Measurements from ENCODE around the gene PGAM2. TPM values are rescaled to one million over a fixed set of nuclear protein-coding genes. Genes with fewer than 3 reads are reported as not detected.

PGAM2 gene
- total RNA-seq, 1 donor from 2014 or later, result not detected

GRCh38 chr7:44076101-44076895 lies 10.9 kb upstream of the PGAM2 start:
- Histone ChIP-seq H3K4me1 (peaks cover 52% of the 10 kb centered on the region), H3K27ac (no peak overlapping the region), H3K27me3 (no peaks in the 10 kb centered on the region), H3K9me3 (no peaks in the 10 kb centered on the region), H3K4me3 (no peak overlapping the region), H3K36me3 (peaks cover 0 to 57% of the 10 kb centered on the region in 2 donors)
- TF ChIP-seq POLR2AphosphoS5 (IDR thresholded peaks at IDR 0.05; ENCODE audit: insufficient read depth in 1 of 2, low read depth in 1 of 2) (no peak), CTCF (IDR thresholded peaks at IDR 0.05) (no peak), POLR2A (IDR thresholded peaks at IDR 0.05) (no peak)
- no peak for DNase-seq (ENCODE audit: extremely low spot score in 2 of 2)
- intact Hi-C loops (cut with DNase I), result loop anchor here (5.0 to 10.0 kb wide), 2 partner anchors 41 to 119 kb away; no protein-coding TSS in a partner anchor

- Histone ChIP-seq H3K27me3 (no peaks in the 10 kb centered on the region), H3K9me3 (no peaks in the 10 kb centered on the region), H3K4me1 (peaks cover 46% of the 10 kb centered on the region), H3K36me3 (peaks cover 0 to 55% of the 10 kb centered on the region in 2 donors), H3K4me3 (no peak overlapping the region), H3K27ac (peak overlapping the region; percentile 64)
- TF ChIP-seq CTCF (IDR thresholded peaks at IDR 0.05) (no peak), POLR2AphosphoS5 (IDR thresholded peaks at IDR 0.05; ENCODE audit: insufficient read depth in 1 of 2, low read depth in 1 of 2) (peak; percentile 33 to 42)
- intact Hi-C loops (cut with DNase I), result loop anchor here (5.0 to 10.0 kb wide), 2 partner anchors 42 to 119 kb away; no protein-coding TSS in a partner anchor
- no peak for DNase-seq (ENCODE audit: extremely low spot score in 2 of 2)
Measured at GRCh38 chr7:44075296-44076075, 10.1 kb upstream of the PGAM2 start.

- H3K4me1 ChIP-seq, result peaks cover 40% of the 10 kb centered on the region
- peaks cover 0 to 47% of the 10 kb centered on the region in 2 donors for H3K36me3 ChIP-seq
- H3K27ac ChIP-seq, result peak overlapping the region; percentile 64
- no peak for DNase-seq (ENCODE audit: extremely low spot score in 2 of 2)
- H3K4me3 ChIP-seq, result no peak overlapping the region
- H3K27me3 ChIP-seq, result no peaks in the 10 kb centered on the region
- intact Hi-C loops (cut with DNase I), result loop anchor here (10.0 kb wide), 1 partner anchor 120 kb away; no protein-coding TSS in a partner anchor
- H3K9me3 ChIP-seq, result no peaks in the 10 kb centered on the region
- no peak for TF ChIP-seq CTCF (IDR thresholded peaks at IDR 0.05)
- no peak for TF ChIP-seq POLR2AphosphoS5 (IDR thresholded peaks at IDR 0.05; ENCODE audit: insufficient read depth in 1 of 2, low read depth in 1 of 2)
- no peak for TF ChIP-seq POLR2A (IDR thresholded peaks at IDR 0.05)
Measured at GRCh38 chr7:44074349-44074695, 9.0 kb upstream of the PGAM2 start.

GRCh38 chr7:44073664-44074348 lies 8.4 kb upstream of the PGAM2 start:
- peaks cover 0 to 43% of the 10 kb centered on the region in 2 donors for H3K36me3 ChIP-seq
- peak in 1 of 2 donors; percentile 2 for TF ChIP-seq POLR2A (IDR thresholded peaks at IDR 0.05)
- TF ChIP-seq POLR2AphosphoS5 (IDR thresholded peaks at IDR 0.05; ENCODE audit: insufficient read depth in 1 of 2, low read depth in 1 of 2), result peak in 1 of 2 donors; percentile 63
- TF ChIP-seq CTCF (IDR thresholded peaks at IDR 0.05), result no peak

More at GRCh38 chr7:44073664-44074348, 8.4 kb upstream of the PGAM2 start:
- Histone ChIP-seq H3K27me3 (no peaks in the 10 kb centered on the region), H3K9me3 (no peaks in the 10 kb centered on the region), H3K27ac (peak overlapping the region; percentile 64), H3K4me3 (peak overlapping the region in 1 of 2 donors; percentile 6), H3K4me1 (peaks cover 40% of the 10 kb centered on the region)
- intact Hi-C loops (cut with DNase I), result loop anchor here (10.0 kb wide), 1 partner anchor 121 kb away; no protein-coding TSS in a partner anchor
- DNase-seq (ENCODE audit: extremely low spot score in 2 of 2), result no peak
